Heart right ventricle (tissue), 16 donors: Measurements from ENCODE around the gene HHIPL1. TPM values are rescaled to one million over a fixed set of nuclear protein-coding genes. Genes with fewer than 3 reads are reported as not detected.
"Not testable (repeated sequence)": the region's sequence is repeated elsewhere in the genome, so short reads cannot be mapped to it uniquely, and the experiment has no call there.

Experiments used
- ATAC-seq, 8 donors: fragments of 200-7000 bp; cut with Tn5 transposase; one replicate each; pipeline ENCODE4 v1.9.1; 2020; ENCODE audit warnings: mild to moderate bottlenecking in 8 of 8, moderate library complexity in 8 of 8, moderate number of reproducible peaks in 1 of 8
- DNase-seq, 2 donors: peaks; one replicate each; pipeline ENCODE4 v3.0.0-alpha.2; 2020
- H3K27ac ChIP-seq, 10 donors: fragments of 200-600 bp; sonication (generic) in 2 of 10; one replicate each; pipeline versions ENCODE4 v1.5.0 to v1.8.0; 2020 to 2022; ENCODE audit warnings: mild to moderate bottlenecking in 3 of 10
- H3K27me3 ChIP-seq, 7 donors: fragments of 200-600 bp; one replicate each; pipeline ENCODE4 v1.8.0; 2021 to 2022; ENCODE audit warnings: mild to moderate bottlenecking in 2 of 7
- H3K36me3 ChIP-seq, 9 donors: fragments of 200-600 bp; sonication (generic) in 1 of 9; one replicate each; pipeline versions ENCODE4 v1.5.0 to v1.8.0; 2020 to 2022; ENCODE audit warnings: mild to moderate bottlenecking in 2 of 9
- H3K4me1 ChIP-seq, 9 donors: fragments of 200-600 bp; sonication (generic) in 1 of 9; one replicate each; pipeline versions ENCODE4 v1.5.0 to v1.8.0; 2020 to 2022; ENCODE audit warnings: mild to moderate bottlenecking in 4 of 9
- H3K4me3 ChIP-seq, 10 donors: fragments of 200-600 bp; sonication (generic) in 2 of 10; one replicate each; pipeline versions ENCODE4 v1.5.0 to v1.8.0; 2020 to 2022; ENCODE audit warnings: mild to moderate bottlenecking in 7 of 10, moderate library complexity in 2 of 10
- H3K9me3 ChIP-seq, 11 donors: fragments of 200-600 bp in 10 of 11; sonication (generic) in 2 of 11; one replicate each; pipeline versions ENCODE4 v1.5.0 to v1.8.0; 2013 to 2022; ENCODE audit warnings: mild to moderate bottlenecking in 2 of 11, control low read depth in 1 of 11, moderate library complexity in 1 of 11
- CTCF ChIP-seq, 9 donors: fragments of 200-600 bp; sonication (generic) in 2 of 9; IDR thresholded peaks; one replicate each; pipeline versions ENCODE4 v1.5.0 to v1.8.0; 2021 to 2022; ENCODE audit warnings: antibody characterized with exemption in 9 of 9, mild to moderate bottlenecking in 5 of 9, moderate library complexity in 1 of 9
- WGBS, 2 donors: extraction: QIAGEN DNeasy Blood & Tissue Kit; methylation state at CpG; one replicate each; pipeline ENCODE4 v1.1.7; 2013; ENCODE audit warnings: inconsistent platforms in 1 of 2; 5-methylcytosine and 5-hydroxymethylcytosine counted together
- intact Hi-C, 10 donors: fragments of 100-400 bp; cut with DNase I; formaldehyde crosslinking; loops; one replicate each; pipeline versions ENCODE4 v1.11.1 to v1.14.2; 2022
- polyA plus RNA-seq, 2 donors: library from polyadenylated mRNA; stranded (reverse); fragments of 200-250 nt; gene quantifications; one replicate each; pipeline ENCODE4 v1.2.3, GENCODE V29; 2013
- total RNA-seq, 10 donors: library from RNA; stranded (reverse); fragmentation: NEBNext Ultra II Directional in 3 of 10; extraction: Animal tissue kit (Norgen Biotek cat#: 25700) in 3 of 10; gene quantifications; one replicate each; pipeline versions ENCODE4 v1.2.1 to v1.2.4, GENCODE V29; 2021 to 2023
- donor health status: Arrhythmogenic right ventricular cardiomyopathy.
- donor health status: ischemic (EF 13 %, LVEDD 7.1; RV severe dilation, severe dysfunction).
- donor health status: healthy with polysubstance abuse.
- donor health status: DM: no; HTN: yes; CAD: no.
- donor health status: DM: no; HTN: no; CAD: no.
- donor health status: ischemic (EF 25% LVEDD 6.9; RV normal size, moderate dysfunction).
- donor health status: ischemic (EF 25% LVEDD 5.7; RV mildly dilated, moderate dysfunction).
- donor health status: healthy.
- donor health status: DM: yes; HTN: yes; CAD: no.
- donor health status: Ischemic cardiomyopathy.
- donor health status: ischemic (EF 35%, LVEDD 5.7; RV mildly dilated, moderate dysfunction).
- donor health status: nonischemic (EF 11% LVEDD 7.7; RV severe dilation, severe dysfunction).
- donor health status: DM: yes; HTN: yes; CAD: no.
- donor health status: PGD.
- donor health status: ischemic (EF 29% LVEDD 5.4; RV normal size, mild dysfunction).
- donor health status: nonischemic (EF 23%, LVEDD 6.1; RV moderate dilation, normal function).

Gene HHIPL1
- total and polyA plus RNA-seq, 12 donors = 0.55 to 2.2 (median 1.2) TPM

- DNase-seq (no peak), ATAC-seq (no peak)
- H3K4me1 ChIP-seq = peaks cover 0 to 6% (median 0%) of the 10 kb centered on the region in 9 donors
- peaks cover 5 to 49% (median 23%) of the 10 kb centered on the region in 7 donors for H3K27me3 ChIP-seq
- H3K27ac ChIP-seq = no peak overlapping the region
- no peaks in the 10 kb centered on the region for H3K9me3 ChIP-seq
- H3K4me3 ChIP-seq = no peak overlapping the region
- intact Hi-C loops = no loop called here
- peaks cover 0 to 37% (median 0%) of the 10 kb centered on the region in 9 donors for H3K36me3 ChIP-seq
- WGBS, 2 donors = 22 to 40% methylated on average over 56 to 58 of the region's 58 CpGs
- no peak for TF ChIP-seq CTCF (IDR thresholded peaks at IDR 0.05)
Measured at GRCh38 chr14:99659333-99659741, 14.4 kb downstream of the HHIPL1 start.

- intact Hi-C loops = loop anchor here in 1 of 10 donors (10.0 kb wide), 1 partner anchor 415 kb away; no protein-coding TSS in a partner anchor
- 38 to 47% methylated on average over 37 of the region's 37 CpGs for WGBS, 2 donors
- H3K4me1 ChIP-seq = peaks cover 0 to 6% (median 0%) of the 10 kb centered on the region in 9 donors
- DNase-seq (no peak), ATAC-seq (no peak)
- H3K9me3 ChIP-seq = no peaks in the 10 kb centered on the region
- no peak for TF ChIP-seq CTCF (IDR thresholded peaks at IDR 0.05)
- H3K36me3 ChIP-seq = peaks cover 0 to 38% (median 0%) of the 10 kb centered on the region in 9 donors
- no peak overlapping the region for H3K27ac ChIP-seq
- peaks cover 5 to 46% (median 23%) of the 10 kb centered on the region in 7 donors for H3K27me3 ChIP-seq
- H3K4me3 ChIP-seq = no peak overlapping the region
Measured at GRCh38 chr14:99660006-99660566, 15.2 kb downstream of the HHIPL1 start.

GRCh38 chr14:99660794-99661193 lies 15.9 kb downstream of the HHIPL1 start:
- WGBS, 2 donors = 79 to 88% methylated on average over 4 of the region's 4 CpGs
- H3K9me3 ChIP-seq = no peaks in the 10 kb centered on the region
- H3K27me3 ChIP-seq = peaks cover 5 to 46% (median 23%) of the 10 kb centered on the region in 7 donors
- ATAC-seq (no peak), DNase-seq (no peak)
- H3K4me3 ChIP-seq = no peak overlapping the region
- peaks cover 0 to 6% (median 0%) of the 10 kb centered on the region in 9 donors for H3K4me1 ChIP-seq
- peaks cover 0 to 38% (median 0%) of the 10 kb centered on the region in 9 donors for H3K36me3 ChIP-seq
- no peak for TF ChIP-seq CTCF (IDR thresholded peaks at IDR 0.05)
- H3K27ac ChIP-seq = no peak overlapping the region
- intact Hi-C loops = loop anchor here in 1 of 10 donors (10.0 kb wide), 1 partner anchor 414 kb away; no protein-coding TSS in a partner anchor

GRCh38 chr14:99661206-99661605 lies 16.3 kb downstream of the HHIPL1 start:
- H3K36me3 ChIP-seq = peaks cover 0 to 40% (median 0%) of the 10 kb centered on the region in 9 donors
- ATAC-seq, DNase-seq: not testable (repeated sequence)

GRCh38 chr14:99662846-99663245 lies 17.9 kb downstream of the HHIPL1 start:
- peaks cover 5 to 41% (median 23%) of the 10 kb centered on the region in 7 donors for H3K27me3 ChIP-seq
- 93 to 94% methylated on average over 10 of the region's 10 CpGs for WGBS, 2 donors
- H3K27ac ChIP-seq = no peak overlapping the region
- no peaks in the 10 kb centered on the region for H3K9me3 ChIP-seq
- no peak for TF ChIP-seq CTCF (IDR thresholded peaks at IDR 0.05)
- no peak for ATAC-seq
- H3K4me3 ChIP-seq = no peak overlapping the region
- no peak for DNase-seq
- peaks cover 0 to 6% (median 0%) of the 10 kb centered on the region in 9 donors for H3K4me1 ChIP-seq
- H3K36me3 ChIP-seq = peaks cover 0 to 51% (median 0%) of the 10 kb centered on the region in 9 donors
- intact Hi-C loops = loop anchor here in 1 of 10 donors (10.0 kb wide), 1 partner anchor 412 kb away; no protein-coding TSS in a partner anchor

More at GRCh38 chr14:99661206-99661605, 16.3 kb downstream of the HHIPL1 start:
- H3K9me3 ChIP-seq, H3K4me1 ChIP-seq, H3K27ac ChIP-seq, H3K4me3 ChIP-seq: not testable (repeated sequence)
- intact Hi-C loops = loop anchor here in 1 of 10 donors (10.0 kb wide), 1 partner anchor 414 kb away; no protein-coding TSS in a partner anchor
- H3K27me3 ChIP-seq = peaks cover 5 to 44% (median 23%) of the 10 kb centered on the region in 7 donors
